Body of pancreas (tissue), 4 donors: ENCODE data around the gene HIPK1. TPM values are rescaled to one million over a fixed set of nuclear protein-coding genes. Genes with fewer than 3 reads are reported as not detected.

Source experiments
- ATAC-seq: fragments of 150-250 bp; one replicate; pipeline ENCODE4 v1.9.1; 2016
- DNase-seq, 4 donors: peaks; one replicate each; pipeline ENCODE4 v3.0.0-alpha.2; 2019
- H3K27ac ChIP-seq, 4 donors: fragments of 200-600 bp; sonication (generic); 1 replicate in 3 of 4; 2 replicates in 1 of 4; pipeline versions ENCODE4 v1.5.1 to v1.6.1; 2016 to 2019; ENCODE audit warnings: mild to moderate bottlenecking in 1 of 4, mixed read lengths in 1 of 4, moderate library complexity in 1 of 4
- H3K27me3 ChIP-seq, 2 donors: fragments of 200-600 bp; sonication (generic); one replicate each; pipeline ENCODE4 v1.6.0; 2016; ENCODE audit warnings: mild to moderate bottlenecking in 1 of 2
- H3K36me3 ChIP-seq, 2 donors: fragments of 200-600 bp; sonication (generic); replicated peaks in 1 of 2; 2 replicates each; pipeline ENCODE4 v1.5.1; 2016; ENCODE audit warnings: low read depth in 2 of 2; ENCODE audit not compliant: insufficient read depth in 1 of 2
- H3K4me1 ChIP-seq: fragments of 200-600 bp; sonication (generic); one replicate; pipeline ENCODE4 v1.6.0; 2016
- H3K4me3 ChIP-seq, 2 donors: fragments of 200-600 bp; sonication (generic); 1 replicate in 1 of 2; 2 replicates in 1 of 2; pipeline ENCODE4 v1.5.1; 2016 to 2019
- H3K9me3 ChIP-seq, 3 donors: fragments of 200-600 bp; sonication (generic); 1 replicate in 2 of 3; 2 replicates in 1 of 3; pipeline ENCODE4 v1.5.1; 2016
- CTCF ChIP-seq, 7 experiments: fragments of 450-650 bp in 4 of 7; fragments of 200-600 bp in 3 of 7; sonication (generic) in 3 of 7; IDR thresholded peaks; one replicate each; pipeline ENCODE4 v1.5.1; 2016 to 2019; ENCODE audit warnings: antibody characterized with exemption in 7 of 7
- POLR2A ChIP-seq, 3 donors: fragments of 450-650 bp; IDR thresholded peaks; one replicate each; pipeline ENCODE4 v1.6.1; 2016; ENCODE audit warnings: antibody characterized with exemption in 3 of 3, mild to moderate bottlenecking in 2 of 3
- WGBS, 2 donors: methylation state at CpG; one replicate each; pipeline ENCODE4 v1.1.5; 2017; 5-methylcytosine and 5-hydroxymethylcytosine counted together
- intact Hi-C: fragments of 100-400 bp; cut with DNase I; formaldehyde crosslinking; loops from one replicate; pipeline ENCODE4 v1.15.1; 2023
- total RNA-seq, 2 donors: library from RNA; depleted of rRNA; stranded (reverse); fragments of >200 nt; gene quantifications; one replicate each; pipeline ENCODE4 v1.1.0, GENCODE V29; 2016

The HIPK1 gene
- total RNA-seq, 2 donors from 2014 or later = 22.7 to 30.1 TPM

- peak overlapping the region; percentile 81 to 98 (median 95) for H3K27ac ChIP-seq
- DNase-seq = no peak
- H3K36me3 ChIP-seq = no peaks in the 10 kb centered on the region
- H3K27me3 ChIP-seq = no peaks in the 10 kb centered on the region
- intact Hi-C loops = no loop called here
- TF ChIP-seq CTCF (IDR thresholded peaks at IDR 0.05) (no peak), POLR2A (IDR thresholded peaks at IDR 0.05) (no peak)
- 3 to 5% methylated on average over 6 of the region's 6 CpGs for WGBS, 2 donors
- H3K4me1 ChIP-seq = peaks cover 34% of the 10 kb centered on the region
- no peak for ATAC-seq
- H3K4me3 ChIP-seq = peak overlapping the region in 1 of 2 donors; percentile 72
- no peaks in the 10 kb centered on the region for H3K9me3 ChIP-seq
Measured at GRCh38 chr1:113928187-113928930, 765 bp upstream of the HIPK1 start.

- peak; percentile 61 to 72 (median 67) for DNase-seq
- Histone ChIP-seq H3K27ac (peak overlapping the region; percentile 81 to 98 (median 95)), H3K9me3 (no peaks in the 10 kb centered on the region), H3K27me3 (no peaks in the 10 kb centered on the region), H3K4me1 (peaks cover 48% of the 10 kb centered on the region), H3K36me3 (no peaks in the 10 kb centered on the region), H3K4me3 (peak overlapping the region; percentile 72 to 99)
- ATAC-seq = peak; percentile 47
- intact Hi-C loops = no loop called here
- peak in 3 of 7 experiments; percentile 5 to 10 (median 8) for TF ChIP-seq CTCF (IDR thresholded peaks at IDR 0.05)
- peak; percentile 15 to 67 (median 24) for TF ChIP-seq POLR2A (IDR thresholded peaks at IDR 0.05)
- WGBS, 2 donors = 0 to 1% methylated on average over 13 to 44 of the region's 64 CpGs
Measured at GRCh38 chr1:113929750-113930498, 800 bp downstream of the HIPK1 start.

GRCh38 chr1:113930499-113931161, 1.5 kb downstream of the HIPK1 start:
- 1 to 3% methylated on average over 8 of the region's 8 CpGs for WGBS, 2 donors
- TF ChIP-seq CTCF (IDR thresholded peaks at IDR 0.05) = no peak
- no peak for TF ChIP-seq POLR2A (IDR thresholded peaks at IDR 0.05)
- no peaks in the 10 kb centered on the region for H3K36me3 ChIP-seq
- peak; percentile 16 for ATAC-seq
- peak overlapping the region; percentile 72 to 99 for H3K4me3 ChIP-seq
- no peaks in the 10 kb centered on the region for H3K9me3 ChIP-seq
- peak; percentile 27 to 54 (median 40) for DNase-seq
- intact Hi-C loops = no loop called here
- H3K27ac ChIP-seq = peak overlapping the region in 3 of 4 donors; percentile 92 to 98 (median 98)
- no peaks in the 10 kb centered on the region for H3K27me3 ChIP-seq
- H3K4me1 ChIP-seq = peaks cover 48% of the 10 kb centered on the region

- TF ChIP-seq POLR2A (IDR thresholded peaks at IDR 0.05) (no peak), CTCF (IDR thresholded peaks at IDR 0.05) (no peak)
- no peaks in the 10 kb centered on the region for H3K9me3 ChIP-seq
- peaks cover 48% of the 10 kb centered on the region for H3K4me1 ChIP-seq
- H3K4me3 ChIP-seq = no peak overlapping the region
- DNase-seq (no peak), ATAC-seq (no peak)
- peak overlapping the region in 3 of 4 donors; percentile 92 to 98 (median 98) for H3K27ac ChIP-seq
- 1 to 6% methylated on average over 3 of the region's 3 CpGs for WGBS, 2 donors
- no peaks in the 10 kb centered on the region for H3K36me3 ChIP-seq
- intact Hi-C loops = no loop called here
- no peaks in the 10 kb centered on the region for H3K27me3 ChIP-seq
Measured at GRCh38 chr1:113931451-113931851, 2.3 kb downstream of the HIPK1 start.
